NCI-H69 (cell line): ENCODE measurements around the gene SEC16A.
"Not testable (repeated sequence)": the region's sequence is repeated elsewhere in the genome, so short reads cannot be mapped to it uniquely, and the experiment has no call there.

Experiments
- DNase-seq: peaks from one replicate; lab custom pipeline; 2025; lab: John Stamatoyannopoulos, UW

The SEC16A gene

GRCh38 chr9:136419092-136419420 lies 63.8 kb downstream of the SEC16A start:
- no peak for DNase-seq

- no peak for DNase-seq
These were observed 64.4 kb downstream of the SEC16A start for GRCh38 chr9:136418182-136419091.

GRCh38 chr9:136416914-136417313 lies 65.9 kb downstream of the SEC16A start:
- no peak for DNase-seq

- DNase-seq, result no peak
These were observed 66.4 kb downstream of the SEC16A start for GRCh38 chr9:136416427-136416826.

- no peak for DNase-seq
These were observed 69.9 kb downstream of the SEC16A start for GRCh38 chr9:136412962-136413361.

GRCh38 chr9:136411378-136411777 lies 71.5 kb downstream of the SEC16A start:
- no peak for DNase-seq

- peak; percentile 94 for DNase-seq
These were observed 72.1 kb downstream of the SEC16A start, which contains the start of the genes ENTR1 and PMPCA for GRCh38 chr9:136410500-136411287. ENTR1 (minus strand) TSS chr9:136410614; CDS start chr9:136410397, 217 bp downstream. PMPCA (plus strand) TSS chr9:136410658; CDS start chr9:136410669, 11 bp downstream.

- peak; percentile 58 for DNase-seq
These were observed 73.0 kb downstream of the SEC16A start for GRCh38 chr9:136409557-136410455.

- DNase-seq, result peak; percentile 12
These were observed 74.9 kb downstream of the SEC16A start for GRCh38 chr9:136407911-136408310.

GRCh38 chr9:136407061-136407460 lies 75.8 kb downstream of the SEC16A start:
- not testable (repeated sequence) for DNase-seq

- DNase-seq, result not testable (repeated sequence)
These were observed 76.9 kb downstream of the SEC16A start for GRCh38 chr9:136405904-136406303.

- DNase-seq, result no peak
These were observed 77.4 kb downstream of the SEC16A start for GRCh38 chr9:136405481-136405880.

- DNase-seq, result no peak
These were observed 78.1 kb downstream of the SEC16A start for GRCh38 chr9:136404801-136405136.

GRCh38 chr9:136403915-136404800 lies 78.7 kb downstream of the SEC16A start:
- DNase-seq, result no peak

GRCh38 chr9:136403538-136403914 lies 79.3 kb downstream of the SEC16A start:
- no peak for DNase-seq

GRCh38 chr9:136402067-136402466 lies 80.8 kb downstream of the SEC16A start:
- DNase-seq, result no peak

- no peak for DNase-seq
These were observed 81.5 kb downstream of the SEC16A start for GRCh38 chr9:136401173-136401922.

- DNase-seq, result peak; percentile 97
These were observed 82.6 kb downstream of the SEC16A start, which contains the start of gene SNAPC4 for GRCh38 chr9:136400038-136400834. SNAPC4 (minus strand) TSS chr9:136400170; CDS start chr9:136398428, 1,742 bp downstream.
